Stimulated activated naive B cell treated with anti-CD40 and anti-IgM and Interleukin-4, amounts not matched to agents 10 μg/mL and 1 μg/mL and 100 μg/mL, for 72 hours (primary cell): ENCODE data around the gene COL23A1.

ENCODE experiments used
- ATAC-seq, 2 donors: fragments of 150-1000 bp; cut with Tn5 transposase; replicated peaks; 2 replicates each; pipeline ENCODE4 v1.10.0; 2021; ENCODE audit warnings: moderate library complexity in 1 of 2
- DNase-seq: peaks from one replicate; pipeline ENCODE4 v3.0.0; 2021
- H3K27ac Mint-ChIP-seq: one replicate; pipeline ENCODE4 v1.8.0; 2022; ENCODE audit warnings: mild to moderate bottlenecking, mixed read lengths
- H3K27me3 Mint-ChIP-seq, 2 donors: one replicate each; pipeline ENCODE4 v1.8.0; 2022; ENCODE audit warnings: mixed read lengths in 2 of 2
- H3K36me3 Mint-ChIP-seq, 2 donors: one replicate each; pipeline ENCODE4 v1.8.0; 2022; ENCODE audit warnings: mixed read lengths in 2 of 2, mild to moderate bottlenecking in 1 of 2
- H3K4me1 Mint-ChIP-seq, 2 donors: one replicate each; pipeline ENCODE4 v1.8.0; 2022; ENCODE audit warnings: mixed read lengths in 2 of 2, mild to moderate bottlenecking in 1 of 2
- H3K4me3 Mint-ChIP-seq, 2 donors: one replicate each; pipeline ENCODE4 v1.8.0; 2022; ENCODE audit warnings: mild to moderate bottlenecking in 2 of 2, mixed read lengths in 2 of 2, moderate library complexity in 1 of 2
- H3K9me3 Mint-ChIP-seq, 2 donors: one replicate each; pipeline ENCODE4 v1.8.0; 2022; ENCODE audit warnings: mixed read lengths in 2 of 2, mild to moderate bottlenecking in 1 of 2

Gene COL23A1

GRCh38 chr5:178387856-178388190 lies 202.4 kb downstream of the COL23A1 start:
- no peaks in the 10 kb centered on the region for H3K9me3 Mint-ChIP-seq
- no peak overlapping the region for H3K27ac Mint-ChIP-seq
- ATAC-seq (no peak), DNase-seq (no peak)
- H3K27me3 Mint-ChIP-seq: peaks cover 10 to 24% of the 10 kb centered on the region in 2 donors
- H3K36me3 Mint-ChIP-seq: no peaks in the 10 kb centered on the region
- H3K4me3 Mint-ChIP-seq: no peak overlapping the region
- H3K4me1 Mint-ChIP-seq: no peaks in the 10 kb centered on the region

- Mint-ChIP-seq H3K36me3 (no peaks in the 10 kb centered on the region), H3K27me3 (peaks cover 10 to 24% of the 10 kb centered on the region in 2 donors), H3K4me3 (no peak overlapping the region), H3K27ac (no peak overlapping the region), H3K9me3 (no peaks in the 10 kb centered on the region), H3K4me1 (no peaks in the 10 kb centered on the region)
- no peak for DNase-seq
- no peak for ATAC-seq
Measured at GRCh38 chr5:178387061-178387855, 202.9 kb downstream of the COL23A1 start.

- ATAC-seq (no peak), DNase-seq (no peak)
Measured at GRCh38 chr5:178386336-178386931, 203.8 kb downstream of the COL23A1 start.

GRCh38 chr5:178385496-178385890 lies 204.7 kb downstream of the COL23A1 start:
- no peak for DNase-seq
- Mint-ChIP-seq H3K36me3 (no peaks in the 10 kb centered on the region), H3K4me1 (peaks cover 0 to 1% of the 10 kb centered on the region in 2 donors), H3K9me3 (no peaks in the 10 kb centered on the region), H3K4me3 (no peak overlapping the region), H3K27ac (no peak overlapping the region), H3K27me3 (peaks cover 14 to 24% of the 10 kb centered on the region in 2 donors)
- no peak for ATAC-seq

More at GRCh38 chr5:178386336-178386931, 203.8 kb downstream of the COL23A1 start:
- Mint-ChIP-seq H3K27ac (no peak overlapping the region), H3K4me3 (no peak overlapping the region), H3K27me3 (peaks cover 14 to 24% of the 10 kb centered on the region in 2 donors), H3K36me3 (no peaks in the 10 kb centered on the region), H3K4me1 (peaks cover 0 to 1% of the 10 kb centered on the region in 2 donors), H3K9me3 (no peaks in the 10 kb centered on the region)

GRCh38 chr5:178384816-178385495 lies 205.2 kb downstream of the COL23A1 start:
- no peak for DNase-seq
- Mint-ChIP-seq H3K9me3 (no peaks in the 10 kb centered on the region), H3K27me3 (peaks cover 14 to 24% of the 10 kb centered on the region in 2 donors), H3K4me3 (no peak overlapping the region), H3K27ac (no peak overlapping the region), H3K4me1 (peaks cover 0 to 1% of the 10 kb centered on the region in 2 donors), H3K36me3 (no peaks in the 10 kb centered on the region)
- no peak for ATAC-seq

GRCh38 chr5:178383919-178384815 lies 206.0 kb downstream of the COL23A1 start:
- H3K36me3 Mint-ChIP-seq: no peaks in the 10 kb centered on the region
- no peak overlapping the region for H3K27ac Mint-ChIP-seq
- DNase-seq (no peak), ATAC-seq (no peak)
- no peaks in the 10 kb centered on the region for H3K9me3 Mint-ChIP-seq
- no peak overlapping the region for H3K4me3 Mint-ChIP-seq
- H3K4me1 Mint-ChIP-seq: peaks cover 0 to 1% of the 10 kb centered on the region in 2 donors
- peaks cover 14 to 24% of the 10 kb centered on the region in 2 donors for H3K27me3 Mint-ChIP-seq

GRCh38 chr5:178383301-178383918 lies 206.8 kb downstream of the COL23A1 start:
- H3K27ac Mint-ChIP-seq: no peak overlapping the region
- DNase-seq (no peak), ATAC-seq (no peak)
- peaks cover 14 to 24% of the 10 kb centered on the region in 2 donors for H3K27me3 Mint-ChIP-seq
- no peaks in the 10 kb centered on the region for H3K36me3 Mint-ChIP-seq
- no peak overlapping the region for H3K4me3 Mint-ChIP-seq
- H3K4me1 Mint-ChIP-seq: peaks cover 0 to 1% of the 10 kb centered on the region in 2 donors
- H3K9me3 Mint-ChIP-seq: no peaks in the 10 kb centered on the region

GRCh38 chr5:178382754-178383164 lies 207.4 kb downstream of the COL23A1 start:
- no peak overlapping the region for H3K27ac Mint-ChIP-seq
- no peak overlapping the region for H3K4me3 Mint-ChIP-seq
- DNase-seq (no peak), ATAC-seq (no peak)
- no peaks in the 10 kb centered on the region for H3K36me3 Mint-ChIP-seq
- H3K4me1 Mint-ChIP-seq: peaks cover 0 to 1% of the 10 kb centered on the region in 2 donors
- H3K27me3 Mint-ChIP-seq: peaks cover 14 to 22% of the 10 kb centered on the region in 2 donors
- no peaks in the 10 kb centered on the region for H3K9me3 Mint-ChIP-seq

GRCh38 chr5:178381921-178382695 lies 208.1 kb downstream of the COL23A1 start:
- H3K9me3 Mint-ChIP-seq: no peaks in the 10 kb centered on the region
- H3K27me3 Mint-ChIP-seq: peaks cover 14 to 16% of the 10 kb centered on the region in 2 donors
- no peak for ATAC-seq
- no peak overlapping the region for H3K27ac Mint-ChIP-seq
- H3K4me3 Mint-ChIP-seq: no peak overlapping the region
- H3K4me1 Mint-ChIP-seq: peaks cover 0 to 1% of the 10 kb centered on the region in 2 donors
- no peak for DNase-seq
- no peaks in the 10 kb centered on the region for H3K36me3 Mint-ChIP-seq

- ATAC-seq: no peak
Measured at GRCh38 chr5:178381206-178381605, 209.0 kb downstream of the COL23A1 start.

GRCh38 chr5:178380541-178381074 lies 209.6 kb downstream of the COL23A1 start:
- H3K4me3 Mint-ChIP-seq: no peak overlapping the region
- no peaks in the 10 kb centered on the region for H3K9me3 Mint-ChIP-seq
- ATAC-seq (no peak), DNase-seq (no peak)
- H3K27me3 Mint-ChIP-seq: peaks cover 19 to 21% of the 10 kb centered on the region in 2 donors
- H3K27ac Mint-ChIP-seq: no peak overlapping the region
- H3K36me3 Mint-ChIP-seq: no peaks in the 10 kb centered on the region
- H3K4me1 Mint-ChIP-seq: peaks cover 0 to 1% of the 10 kb centered on the region in 2 donors

More at GRCh38 chr5:178381206-178381605, 209.0 kb downstream of the COL23A1 start:
- Mint-ChIP-seq H3K4me3 (no peak overlapping the region), H3K9me3 (no peaks in the 10 kb centered on the region), H3K36me3 (no peaks in the 10 kb centered on the region), H3K27me3 (peaks cover 14 to 16% of the 10 kb centered on the region in 2 donors), H3K27ac (no peak overlapping the region), H3K4me1 (peaks cover 0 to 1% of the 10 kb centered on the region in 2 donors)
- no peak for DNase-seq

GRCh38 chr5:178380086-178380485 lies 210.1 kb downstream of the COL23A1 start:
- Mint-ChIP-seq H3K36me3 (no peaks in the 10 kb centered on the region), H3K27ac (no peak overlapping the region), H3K9me3 (no peaks in the 10 kb centered on the region), H3K27me3 (peaks cover 18 to 25% of the 10 kb centered on the region in 2 donors), H3K4me1 (peaks cover 0 to 1% of the 10 kb centered on the region in 2 donors), H3K4me3 (no peak overlapping the region)
- ATAC-seq: no peak
- no peak for DNase-seq
